ENCODE results near the gene PRAC2.

Gene PRAC2

GRCh38 chr17:48752399-48753288 is 29.7 kb downstream of the PRAC2 start:
- in situ Hi-C loops (cut with MboI; ENCODE audit: low sequenced_read_pairs), result no loop called here

DNA sequence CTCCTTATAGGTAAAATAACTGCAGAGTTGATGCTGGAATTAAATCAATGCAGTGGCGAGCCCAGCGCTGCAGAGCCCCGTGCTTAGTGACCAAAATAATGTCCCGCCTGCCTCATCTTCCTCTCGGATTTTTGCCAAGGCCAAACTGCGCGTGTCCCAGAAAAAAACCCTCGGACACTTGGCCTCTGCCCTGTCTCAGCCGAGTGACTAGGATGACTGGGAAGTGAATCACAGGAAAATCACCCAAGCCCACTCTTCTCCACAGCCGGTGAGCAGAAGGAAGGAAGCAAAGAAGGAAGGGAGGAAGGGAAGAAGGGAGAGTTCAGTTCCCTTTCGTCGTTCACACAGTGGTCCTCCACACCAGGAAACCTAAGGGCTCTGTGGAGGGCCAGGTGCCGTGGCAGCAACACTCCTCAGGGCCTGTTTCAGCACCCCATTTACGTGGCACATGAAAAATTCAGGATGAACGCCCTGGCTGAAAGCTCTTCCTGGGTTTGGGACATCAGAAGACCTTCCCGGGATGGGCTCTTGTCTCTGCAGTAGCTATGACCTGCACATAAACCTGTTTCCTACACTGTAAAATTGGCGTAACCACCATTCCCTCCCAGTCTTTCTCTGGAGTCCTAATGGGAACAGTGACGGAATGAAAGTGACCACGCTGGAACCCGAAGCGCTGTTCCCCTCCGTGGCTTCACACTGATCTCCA is 31.0 kb downstream of the PRAC2 start:
- in situ Hi-C loops (cut with MboI; ENCODE audit: low sequenced_read_pairs), result no loop called here

GRCh38 chr17:48754500-48755261 is 31.7 kb downstream of the PRAC2 start:
- in situ Hi-C loops (cut with MboI; ENCODE audit: low sequenced_read_pairs), result no loop called here

GRCh38 chr17:48755356-48755755 is 32.4 kb downstream of the PRAC2 start:
- in situ Hi-C loops (cut with MboI; ENCODE audit: low sequenced_read_pairs), result no loop called here

GRCh38 chr17:48756830-48757251 is 33.9 kb downstream of the PRAC2 start:
- in situ Hi-C loops (cut with MboI; ENCODE audit: low sequenced_read_pairs), result no loop called here

DNA sequence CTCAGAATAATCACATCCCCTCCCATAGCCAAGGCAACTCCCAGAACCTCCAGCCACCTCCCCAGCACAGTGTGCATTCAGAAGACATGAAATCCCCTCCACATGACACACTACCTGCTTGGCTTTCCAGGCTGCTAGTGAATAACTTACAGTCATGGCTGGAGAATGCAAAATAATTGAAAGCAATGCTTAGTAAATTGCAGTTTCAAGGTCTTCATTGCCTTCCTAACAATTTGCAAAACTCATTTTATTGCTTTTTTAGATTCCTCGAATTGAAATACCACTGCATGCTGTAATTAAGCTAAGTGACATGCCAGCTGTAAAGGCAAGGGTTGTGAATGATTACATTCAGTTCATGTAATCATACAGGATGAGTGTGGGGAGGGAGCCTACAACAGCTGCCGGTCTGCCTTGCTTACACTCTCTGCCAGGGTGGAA is 34.6 kb downstream of the PRAC2 start:
- in situ Hi-C loops (cut with MboI; ENCODE audit: low sequenced_read_pairs), result no loop called here

- in situ Hi-C loops (cut with MboI; ENCODE audit: low sequenced_read_pairs), result no loop called here
Measured at GRCh38 chr17:48759288-48759687, 36.3 kb downstream of the PRAC2 start.

GRCh38 chr17:48760411-48760810 is 37.4 kb downstream of the PRAC2 start:
- in situ Hi-C loops (cut with MboI; ENCODE audit: low sequenced_read_pairs), result no loop called here

DNA sequence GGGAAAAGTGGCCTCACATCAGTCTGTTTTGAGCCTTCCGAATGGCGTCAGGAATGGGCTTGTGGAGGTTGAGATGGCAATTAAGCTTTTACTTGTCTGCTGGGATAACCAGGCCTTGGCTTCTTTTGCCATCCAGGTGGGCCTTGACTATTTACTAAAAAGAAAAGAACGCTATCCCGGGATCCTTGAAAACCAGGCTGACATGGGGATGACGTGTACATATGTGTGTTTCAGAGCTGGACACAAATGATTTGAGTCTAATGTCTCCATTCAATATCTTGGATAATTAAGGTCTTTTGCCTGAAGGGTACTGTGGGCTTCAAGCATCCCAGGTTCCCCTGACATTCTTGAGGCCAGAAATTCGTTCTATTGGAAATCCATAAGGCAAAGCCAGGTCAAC is 38.1 kb downstream of the PRAC2 start:
- in situ Hi-C loops (cut with MboI; ENCODE audit: low sequenced_read_pairs), result no loop called here

- in situ Hi-C loops (cut with MboI; ENCODE audit: low sequenced_read_pairs), result no loop called here
Measured at GRCh38 chr17:48767263-48767774, 44.3 kb downstream of the PRAC2 start.

DNA sequence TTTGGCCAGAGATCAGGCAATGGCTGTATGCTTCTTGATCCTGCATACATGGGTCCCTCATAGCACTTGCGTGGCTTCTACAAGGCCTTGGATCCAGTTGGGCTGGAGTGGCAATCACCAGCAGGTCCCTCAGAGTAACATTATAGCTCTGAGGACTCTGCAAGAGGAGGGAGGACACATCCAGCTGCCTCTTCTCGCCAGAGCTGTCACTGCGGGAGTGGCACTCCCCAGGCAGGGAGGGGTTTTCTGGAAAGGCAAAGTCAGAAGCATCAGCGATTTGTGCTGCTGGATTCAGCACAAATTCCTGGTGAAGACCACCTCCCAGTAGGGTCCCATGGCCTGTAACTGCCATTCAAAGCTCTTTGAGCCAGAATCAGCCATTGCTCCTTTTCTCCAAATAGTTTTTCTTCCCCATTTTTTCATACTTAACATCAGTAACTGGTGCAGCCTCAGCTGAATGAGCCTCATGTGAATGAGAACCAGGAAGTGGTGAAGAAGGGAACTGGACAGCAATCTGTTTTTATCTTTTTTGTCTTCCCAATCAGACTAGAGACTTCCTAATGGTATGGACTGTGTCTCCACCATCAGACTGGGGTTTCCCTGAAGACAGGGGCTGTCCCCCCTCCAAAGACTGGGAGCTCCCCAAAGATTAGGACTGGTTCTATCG is 46.2 kb downstream of the PRAC2 start:
- in situ Hi-C loops (cut with MboI; ENCODE audit: low sequenced_read_pairs), result no loop called here

- in situ Hi-C loops (cut with MboI; ENCODE audit: low sequenced_read_pairs), result no loop called here
Measured at GRCh38 chr17:48770954-48771353, 48.0 kb downstream of the PRAC2 start.

DNA sequence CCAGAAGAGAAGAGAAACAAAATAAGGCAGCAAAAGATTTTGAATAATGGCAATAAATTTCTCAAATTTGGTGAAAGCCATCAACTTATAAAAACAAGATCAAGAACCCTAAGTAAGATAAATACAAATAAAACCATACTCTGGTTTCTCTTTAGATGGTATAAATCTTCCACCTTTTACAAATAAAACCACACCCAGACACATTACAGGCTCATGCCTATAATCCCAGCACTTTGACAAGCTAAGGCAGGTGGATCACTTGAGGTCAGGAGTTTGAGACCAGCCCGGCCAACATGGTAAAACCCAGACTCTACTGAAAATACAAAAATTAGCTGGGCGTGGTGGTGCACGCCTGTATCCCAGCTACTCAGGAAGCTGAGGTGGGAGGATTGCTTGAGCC is 50.3 kb downstream of the PRAC2 start:
- in situ Hi-C loops (cut with MboI; ENCODE audit: low sequenced_read_pairs), result no loop called here

All from hTERT RPE-1 (cell line).